ENCODE results near the gene SARS2. TPM values are rescaled to one million over a fixed set of nuclear protein-coding genes. Genes with fewer than 3 reads are reported as not detected.

SARS2 gene
- total RNA-seq, 1 experiment from 2014 or later: 26.7 TPM

DNA sequence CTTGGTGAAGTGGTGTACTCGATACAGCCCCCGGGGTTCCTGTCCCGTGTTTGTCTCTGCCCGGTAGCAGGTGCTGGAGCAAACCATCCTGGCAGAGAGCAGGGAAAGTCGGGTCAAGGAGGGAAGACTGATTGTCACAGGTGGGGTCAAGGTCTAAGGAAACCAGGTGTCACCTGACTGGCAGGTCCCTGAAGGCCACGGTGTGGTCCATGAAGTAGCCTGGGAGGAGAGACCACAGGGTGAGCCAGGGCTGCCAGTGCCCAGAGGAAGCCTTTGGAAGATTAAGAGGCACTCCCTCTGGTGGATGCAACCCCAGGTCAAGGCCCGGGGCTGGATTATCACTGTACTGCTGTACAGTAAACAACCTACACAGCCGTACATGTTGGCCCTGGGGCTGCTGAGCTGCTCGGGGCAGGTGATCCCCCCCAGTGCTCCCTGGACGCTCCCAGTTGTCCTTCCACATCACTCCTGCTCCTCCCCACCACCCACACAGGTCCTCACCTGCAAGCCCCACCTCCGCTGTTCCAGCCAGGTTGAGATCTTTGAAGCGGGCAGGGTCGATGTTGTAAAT, 12.6 kb downstream of the SARS2 start:
- Histone ChIP-seq H3K9ac (ENCODE audit: low read length) (no peak overlapping the region), H3K36me3 (ENCODE audit: low read depth, low read length) (no peaks in the 10 kb centered on the region), H3F3A (ENCODE audit: low read length, unreplicated experiment) (no peaks in the 10 kb centered on the region), H3K9me2 (replicated peaks; ENCODE audit: low read length) (no peaks in the 10 kb centered on the region), H3K27me3 (ENCODE audit: low read length) (no peaks in the 10 kb centered on the region), H3K27ac (ENCODE audit: low read length) (no peak overlapping the region), H3K4me3 (ENCODE audit: low read length) (no peak overlapping the region), H2AFZ (ENCODE audit: low read length) (no peak overlapping the region), H3K4me2 (ENCODE audit: low read length) (no peak overlapping the region), H4K20me1 (ENCODE audit: low read length) (no peaks in the 10 kb centered on the region), H3K79me2 (ENCODE audit: low read length) (no peaks in the 10 kb centered on the region), H3K9me3 (ENCODE audit: low read length) (no peaks in the 10 kb centered on the region), H3K4me1 (ENCODE audit: insufficient read depth, low read length) (no peaks in the 10 kb centered on the region)
- TF ChIP-seq EZH2 (IDR thresholded peaks at IDR 0.05; ENCODE audit: low read length, unreplicated experiment): no peak
- TF ChIP-seq, protein P1, sequence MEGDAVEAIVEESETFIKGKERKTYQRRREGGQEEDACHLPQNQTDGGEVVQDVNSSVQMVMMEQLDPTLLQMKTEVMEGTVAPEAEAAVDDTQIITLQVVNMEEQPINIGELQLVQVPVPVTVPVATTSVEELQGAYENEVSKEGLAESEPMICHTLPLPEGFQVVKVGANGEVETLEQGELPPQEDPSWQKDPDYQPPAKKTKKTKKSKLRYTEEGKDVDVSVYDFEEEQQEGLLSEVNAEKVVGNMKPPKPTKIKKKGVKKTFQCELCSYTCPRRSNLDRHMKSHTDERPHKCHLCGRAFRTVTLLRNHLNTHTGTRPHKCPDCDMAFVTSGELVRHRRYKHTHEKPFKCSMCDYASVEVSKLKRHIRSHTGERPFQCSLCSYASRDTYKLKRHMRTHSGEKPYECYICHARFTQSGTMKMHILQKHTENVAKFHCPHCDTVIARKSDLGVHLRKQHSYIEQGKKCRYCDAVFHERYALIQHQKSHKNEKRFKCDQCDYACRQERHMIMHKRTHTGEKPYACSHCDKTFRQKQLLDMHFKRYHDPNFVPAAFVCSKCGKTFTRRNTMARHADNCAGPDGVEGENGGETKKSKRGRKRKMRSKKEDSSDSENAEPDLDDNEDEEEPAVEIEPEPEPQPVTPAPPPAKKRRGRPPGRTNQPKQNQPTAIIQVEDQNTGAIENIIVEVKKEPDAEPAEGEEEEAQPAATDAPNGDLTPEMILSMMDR (conservative IDR thresholded peaks at IDR 0.05; ENCODE audit: low read depth, low read length): 0 out of 2 replicates have a peak, but pooled peaks have one; percentile 26
- TF ChIP-seq EZH2phosphoT487 (IDR thresholded peaks at IDR 0.05; ENCODE audit: borderline replicate concordance, low read length): no peak
- DNase-seq: peak; percentile 5
- ATAC-seq: peak; percentile 61
- no TSS peak for BruUV-seq (replicated peaks)
- intact Hi-C loops (cut with micrococcal nuclease): no loop called here
- POLR2A ChIA-PET (ENCODE audit: unreplicated experiment): no interaction called here
- CTCF ChIA-PET: no interaction called here

DNA sequence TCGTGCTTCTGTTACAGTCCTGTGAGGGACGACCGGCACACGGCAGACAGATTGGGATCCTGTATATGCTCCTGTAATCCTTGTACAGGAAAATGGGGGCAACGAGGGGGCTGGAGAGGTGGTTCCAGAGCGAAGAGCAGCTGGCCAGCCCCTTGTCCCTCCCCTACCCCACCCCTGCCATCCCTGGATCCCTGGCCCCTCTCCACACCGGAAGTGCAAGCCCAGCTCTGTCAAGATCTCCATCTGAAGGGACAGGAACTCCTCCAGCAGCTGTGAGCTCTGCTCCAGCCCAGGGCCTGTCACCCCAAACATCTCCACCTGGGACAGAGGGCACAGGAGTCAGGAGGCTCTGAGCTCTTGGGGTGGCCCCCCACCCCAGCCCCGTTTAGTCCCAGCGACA, 13.0 kb downstream of the SARS2 start:
- Histone ChIP-seq H3K79me2 (ENCODE audit: low read length) (no peaks in the 10 kb centered on the region), H3K9me2 (replicated peaks; ENCODE audit: low read length) (no peaks in the 10 kb centered on the region), H3K9ac (ENCODE audit: low read length) (no peak overlapping the region), H3F3A (ENCODE audit: low read length, unreplicated experiment) (no peaks in the 10 kb centered on the region), H3K4me3 (ENCODE audit: low read length) (no peak overlapping the region), H3K4me1 (ENCODE audit: insufficient read depth, low read length) (no peaks in the 10 kb centered on the region), H3K27ac (ENCODE audit: low read length) (no peak overlapping the region), H3K36me3 (ENCODE audit: low read depth, low read length) (no peaks in the 10 kb centered on the region), H4K20me1 (ENCODE audit: low read length) (no peaks in the 10 kb centered on the region), H3K9me3 (ENCODE audit: low read length) (no peaks in the 10 kb centered on the region), H2AFZ (ENCODE audit: low read length) (no peak overlapping the region), H3K4me2 (ENCODE audit: low read length) (no peak overlapping the region), H3K27me3 (ENCODE audit: low read length) (no peaks in the 10 kb centered on the region)
- intact Hi-C loops (cut with micrococcal nuclease): no loop called here
- CTCF ChIA-PET: no interaction called here
- TF ChIP-seq EZH2phosphoT487 (IDR thresholded peaks at IDR 0.05; ENCODE audit: borderline replicate concordance, low read length): no peak
- TF ChIP-seq, protein P1 (conservative IDR thresholded peaks at IDR 0.05; ENCODE audit: low read depth, low read length): no peak
- TF ChIP-seq EZH2 (IDR thresholded peaks at IDR 0.05; ENCODE audit: low read length, unreplicated experiment): no peak
- POLR2A ChIA-PET (ENCODE audit: unreplicated experiment): no interaction called here
- ATAC-seq: no peak
- no TSS peak for BruUV-seq (replicated peaks)
- no peak for DNase-seq

Data from PC-3 (cell line).